Esophagus squamous epithelium (tissue), 5 donors: ENCODE data around the gene PCBD1. TPM values are rescaled to one million over a fixed set of nuclear protein-coding genes. Genes with fewer than 3 reads are reported as not detected.

Experiments used
- DNase-seq: peaks from one replicate; lab custom pipeline; 2025; lab: John Stamatoyannopoulos, UW
- H3K27ac ChIP-seq, 4 donors: fragments of 200-600 bp; sonication (generic); one replicate each; pipeline ENCODE4 v1.5.1; 2016 to 2019; ENCODE audit warnings: mild to moderate bottlenecking in 1 of 4
- H3K27me3 ChIP-seq, 4 donors: fragments of 200-600 bp; sonication (generic); 1 replicate in 3 of 4; 2 replicates in 1 of 4; pipeline versions ENCODE4 v1.5.1 to v1.6.0; 2017 to 2021; ENCODE audit warnings: antibody characterized with exemption in 1 of 4
- H3K36me3 ChIP-seq, 3 donors: fragments of 200-600 bp; sonication (generic); one replicate each; pipeline ENCODE4 v1.5.1; 2016 to 2019
- H3K4me1 ChIP-seq, 3 donors: fragments of 200-600 bp; sonication (generic); one replicate each; pipeline ENCODE4 v1.5.1; 2017 to 2019
- H3K4me3 ChIP-seq, 4 donors: fragments of 200-600 bp; sonication (generic); 1 replicate in 3 of 4; 2 replicates in 1 of 4; pipeline ENCODE4 v1.5.1; 2016 to 2019; ENCODE audit warnings: mild to moderate bottlenecking in 2 of 4, moderate library complexity in 1 of 4
- H3K9me3 ChIP-seq, 3 donors: fragments of 200-600 bp; sonication (generic); one replicate each; pipeline ENCODE4 v1.5.1; 2016 to 2019
- POLR2A ChIP-seq, 4 donors: fragments of 450-650 bp; IDR thresholded peaks; one replicate each; pipeline ENCODE4 v1.6.1; 2017; ENCODE audit warnings: antibody characterized with exemption in 4 of 4, mild to moderate bottlenecking in 4 of 4, moderate library complexity in 3 of 4
- WGBS, 2 donors: methylation state at CpG; one replicate each; pipeline ENCODE4 v1.1.5; 2018; 5-methylcytosine and 5-hydroxymethylcytosine counted together
- intact Hi-C: fragments of 100-400 bp; cut with DNase I; formaldehyde crosslinking; loops from one replicate; pipeline ENCODE4 v1.15.0; 2022
- total RNA-seq, 4 donors: library from RNA; depleted of rRNA; stranded (reverse); fragments of >200 nt; gene quantifications; one replicate each; pipeline ENCODE4 v1.1.0, GENCODE V29; 2016
- TF ChIP-seq, protein P1 (sequence below), 6 experiments: fragments of 450-650 bp in 4 of 6; fragments of 200-600 bp in 2 of 6; sonication (generic) in 2 of 6; IDR thresholded peaks; one replicate each; pipeline ENCODE4 v1.5.1; 2016 to 2019; ENCODE audit warnings: antibody characterized with exemption in 6 of 6, mild to moderate bottlenecking in 4 of 6, moderate library complexity in 4 of 6
- donor health status: DM: yes; HTN: yes; CAD: no.

The PCBD1 gene
- total RNA-seq, 4 donors from 2014 or later, result 26.2 to 56.3 (median 41.5) TPM

- Histone ChIP-seq H3K27me3 (peaks cover 0 to 46% (median 0%) of the 10 kb centered on the region in 4 donors), H3K4me3 (no peak overlapping the region), H3K4me1 (peaks cover 0 to 4% (median 0%) of the 10 kb centered on the region in 3 donors), H3K9me3 (no peaks in the 10 kb centered on the region), H3K36me3 (no peaks in the 10 kb centered on the region), H3K27ac (no peak overlapping the region)
- TF ChIP-seq, protein P1, sequence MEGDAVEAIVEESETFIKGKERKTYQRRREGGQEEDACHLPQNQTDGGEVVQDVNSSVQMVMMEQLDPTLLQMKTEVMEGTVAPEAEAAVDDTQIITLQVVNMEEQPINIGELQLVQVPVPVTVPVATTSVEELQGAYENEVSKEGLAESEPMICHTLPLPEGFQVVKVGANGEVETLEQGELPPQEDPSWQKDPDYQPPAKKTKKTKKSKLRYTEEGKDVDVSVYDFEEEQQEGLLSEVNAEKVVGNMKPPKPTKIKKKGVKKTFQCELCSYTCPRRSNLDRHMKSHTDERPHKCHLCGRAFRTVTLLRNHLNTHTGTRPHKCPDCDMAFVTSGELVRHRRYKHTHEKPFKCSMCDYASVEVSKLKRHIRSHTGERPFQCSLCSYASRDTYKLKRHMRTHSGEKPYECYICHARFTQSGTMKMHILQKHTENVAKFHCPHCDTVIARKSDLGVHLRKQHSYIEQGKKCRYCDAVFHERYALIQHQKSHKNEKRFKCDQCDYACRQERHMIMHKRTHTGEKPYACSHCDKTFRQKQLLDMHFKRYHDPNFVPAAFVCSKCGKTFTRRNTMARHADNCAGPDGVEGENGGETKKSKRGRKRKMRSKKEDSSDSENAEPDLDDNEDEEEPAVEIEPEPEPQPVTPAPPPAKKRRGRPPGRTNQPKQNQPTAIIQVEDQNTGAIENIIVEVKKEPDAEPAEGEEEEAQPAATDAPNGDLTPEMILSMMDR (IDR thresholded peaks at IDR 0.05), result no peak
- no peak for TF ChIP-seq POLR2A (IDR thresholded peaks at IDR 0.05)
- WGBS, 2 donors, result 60 to 74% methylated on average over 1 to 9 of the region's 10 CpGs
- DNase-seq, result no peak
- intact Hi-C loops, result no loop called here
Measured at GRCh38 chr10:70914316-70914864, 26.0 kb upstream of the PCBD1 start.

DNA sequence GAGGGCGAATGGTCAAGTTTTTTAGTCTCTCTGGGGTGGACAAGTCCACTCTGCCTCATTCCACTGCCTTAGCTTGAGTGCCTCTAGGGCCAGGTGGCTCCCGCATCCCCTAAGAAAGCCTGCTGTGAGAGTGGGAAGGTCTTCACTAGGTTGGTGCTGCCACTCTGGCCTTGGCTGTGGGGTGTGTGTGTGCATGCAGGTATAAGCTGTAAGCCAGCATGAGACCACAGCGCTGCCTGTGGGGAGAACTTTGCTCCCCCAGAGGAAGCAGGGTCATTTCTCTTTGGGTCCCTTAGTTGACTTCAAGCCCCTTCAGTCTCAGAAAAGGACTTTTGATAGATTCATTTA is 25.5 kb upstream of the PCBD1 start:
- H3K4me1 ChIP-seq, result no peaks in the 10 kb centered on the region
- no peaks in the 10 kb centered on the region for H3K36me3 ChIP-seq
- TF ChIP-seq, protein P1 (IDR thresholded peaks at IDR 0.05), result no peak
- WGBS, 2 donors, result 84 to 86% methylated on average over 2 to 3 of the region's 3 CpGs
- H3K9me3 ChIP-seq, result no peaks in the 10 kb centered on the region
- intact Hi-C loops, result no loop called here
- no peak overlapping the region for H3K27ac ChIP-seq
- no peak for DNase-seq
- peaks cover 0 to 40% (median 0%) of the 10 kb centered on the region in 4 donors for H3K27me3 ChIP-seq
- H3K4me3 ChIP-seq, result no peak overlapping the region

GRCh38 chr10:70913191-70913892 is 25.0 kb upstream of the PCBD1 start:
- Histone ChIP-seq H3K4me3 (no peak overlapping the region), H3K36me3 (no peaks in the 10 kb centered on the region), H3K27ac (no peak overlapping the region), H3K9me3 (no peaks in the 10 kb centered on the region), H3K27me3 (peaks cover 0 to 38% (median 0%) of the 10 kb centered on the region in 4 donors), H3K4me1 (no peaks in the 10 kb centered on the region)
- WGBS, 2 donors, result 60% methylated on average over 4 to 5 of the region's 6 CpGs
- intact Hi-C loops, result no loop called here
- TF ChIP-seq, protein P1 (IDR thresholded peaks at IDR 0.05), result no peak
- no peak for TF ChIP-seq POLR2A (IDR thresholded peaks at IDR 0.05)
- DNase-seq, result no peak

DNA sequence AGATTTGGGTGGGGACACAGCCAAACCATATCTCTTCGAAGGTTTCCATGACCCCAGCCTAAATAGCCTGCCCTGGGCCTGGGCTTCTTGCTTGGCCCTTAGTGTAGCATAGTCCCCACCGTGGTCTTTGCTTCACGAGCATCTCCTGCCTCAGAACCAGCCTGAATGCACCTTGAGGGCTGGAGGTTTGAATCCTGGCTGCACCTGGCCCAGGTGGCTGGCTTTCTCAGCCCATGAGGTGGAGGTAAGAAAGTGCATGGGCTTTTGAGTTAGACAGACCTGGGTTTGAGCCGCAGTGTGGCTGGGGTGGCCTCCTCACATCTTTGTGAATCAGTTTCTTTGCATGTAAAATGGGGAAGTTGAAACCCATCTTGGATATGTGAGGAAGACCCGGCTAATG is 24.2 kb upstream of the PCBD1 start:
- intact Hi-C loops, result no loop called here
- H3K4me3 ChIP-seq, result no peak overlapping the region
- no peak for DNase-seq
- H3K9me3 ChIP-seq, result no peaks in the 10 kb centered on the region
- TF ChIP-seq, protein P1 (IDR thresholded peaks at IDR 0.05), result no peak
- no peak for TF ChIP-seq POLR2A (IDR thresholded peaks at IDR 0.05)
- H3K27me3 ChIP-seq, result peaks cover 0 to 30% (median 0%) of the 10 kb centered on the region in 4 donors
- H3K27ac ChIP-seq, result no peak overlapping the region
- no peaks in the 10 kb centered on the region for H3K36me3 ChIP-seq
- 67 to 86% methylated on average over 1 to 4 of the region's 5 CpGs for WGBS, 2 donors
- peaks cover 0 to 3% (median 0%) of the 10 kb centered on the region in 3 donors for H3K4me1 ChIP-seq

GRCh38 chr10:70911386-70911785 is 23.0 kb upstream of the PCBD1 start:
- peaks cover 0 to 21% (median 0%) of the 10 kb centered on the region in 4 donors for H3K27me3 ChIP-seq
- H3K4me3 ChIP-seq, result no peak overlapping the region
- intact Hi-C loops, result no loop called here
- 83% methylated on average over 1 of the region's 4 CpGs; no CpG with 5 or more reads in 1 of the 2 donors for WGBS, 2 donors
- no peak for DNase-seq
- no peaks in the 10 kb centered on the region for H3K36me3 ChIP-seq
- H3K9me3 ChIP-seq, result no peaks in the 10 kb centered on the region
- no peak overlapping the region for H3K27ac ChIP-seq
- H3K4me1 ChIP-seq, result peaks cover 0 to 6% (median 0%) of the 10 kb centered on the region in 3 donors
- no peak for TF ChIP-seq POLR2A (IDR thresholded peaks at IDR 0.05)
- TF ChIP-seq, protein P1 (IDR thresholded peaks at IDR 0.05), result no peak
